ENCODE results near the gene PREX1.
A peak's percentile ranks its signal among the peaks of the same experiment; 100 is the strongest.

PREX1 gene

GRCh38 chr20:48841875-48842529, 14.2 kb upstream of the PREX1 start:
- no peak for DNase-seq (ENCODE audit: low spot score)
- H3K27ac Mint-ChIP-seq = no peak overlapping the region
- peaks cover 5% of the 10 kb centered on the region for H3K4me1 Mint-ChIP-seq (ENCODE audit: low read depth)
- no peaks in the 10 kb centered on the region for H3K9me3 Mint-ChIP-seq
- peaks cover 23% of the 10 kb centered on the region for H3K27me3 Mint-ChIP-seq (ENCODE audit: low read depth)
- no peak overlapping the region for H3K4me3 Mint-ChIP-seq
- H3K36me3 Mint-ChIP-seq (ENCODE audit: low read depth) = no peaks in the 10 kb centered on the region

- no peak for DNase-seq (ENCODE audit: low spot score)
- H3K36me3 Mint-ChIP-seq (ENCODE audit: low read depth) = no peaks in the 10 kb centered on the region
- H3K4me1 Mint-ChIP-seq (ENCODE audit: low read depth) = peaks cover 3% of the 10 kb centered on the region
- H3K27me3 Mint-ChIP-seq (ENCODE audit: low read depth) = peaks cover 24% of the 10 kb centered on the region
- no peaks in the 10 kb centered on the region for H3K9me3 Mint-ChIP-seq
- no peak overlapping the region for H3K4me3 Mint-ChIP-seq
- H3K27ac Mint-ChIP-seq = no peak overlapping the region
Observed at GRCh38 chr20:48841196-48841874, 13.5 kb upstream of the PREX1 start.

DNA sequence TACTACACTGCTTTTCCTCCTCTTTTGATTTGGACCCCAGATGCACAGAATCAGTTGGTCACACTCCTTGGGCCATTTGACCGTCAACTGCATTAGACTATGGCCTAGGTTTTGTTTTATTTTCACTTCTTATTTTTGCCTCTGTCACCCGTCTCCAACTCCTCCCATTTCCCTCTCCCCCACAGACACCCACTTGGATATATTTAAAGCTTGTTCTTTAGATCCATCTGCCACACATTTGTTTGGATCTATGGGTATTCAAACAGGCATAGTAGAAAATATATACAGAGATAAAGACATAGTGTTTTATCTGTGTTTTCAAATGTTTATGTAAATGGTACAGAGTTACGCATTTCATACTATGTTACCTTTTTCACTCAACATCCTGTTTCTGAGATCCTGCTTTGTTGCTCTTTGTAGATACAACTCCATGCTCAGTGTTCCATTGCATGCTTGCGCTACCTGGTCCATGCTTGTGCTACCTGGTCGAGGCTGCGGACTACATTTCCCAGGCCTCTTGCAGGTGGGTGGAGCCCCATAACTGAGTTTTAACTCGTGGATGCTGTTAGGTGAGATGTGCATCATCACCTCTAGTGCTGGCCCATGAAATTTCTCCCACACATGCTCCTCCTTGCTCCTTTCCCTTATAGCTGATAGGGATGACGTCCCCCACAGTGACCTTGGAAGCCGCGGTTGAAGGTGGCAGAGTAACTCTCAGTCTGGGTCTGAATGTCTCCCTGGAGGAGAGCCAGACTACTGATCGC, 11.5 kb upstream of the PREX1 start:
- no peak for DNase-seq (ENCODE audit: low spot score)
- Mint-ChIP-seq H3K27ac (no peak overlapping the region), H3K27me3 (ENCODE audit: low read depth) (peaks cover 35% of the 10 kb centered on the region), H3K4me3 (no peak overlapping the region), H3K36me3 (ENCODE audit: low read depth) (no peaks in the 10 kb centered on the region), H3K9me3 (no peaks in the 10 kb centered on the region), H3K4me1 (ENCODE audit: low read depth) (peaks cover 3% of the 10 kb centered on the region)

GRCh38 chr20:48837014-48837413, 9.2 kb upstream of the PREX1 start:
- Mint-ChIP-seq H3K4me1 (ENCODE audit: low read depth) (peaks cover 5% of the 10 kb centered on the region), H3K4me3 (no peak overlapping the region), H3K27ac (no peak overlapping the region), H3K27me3 (ENCODE audit: low read depth) (peaks cover 34% of the 10 kb centered on the region), H3K9me3 (no peaks in the 10 kb centered on the region), H3K36me3 (ENCODE audit: low read depth) (no peaks in the 10 kb centered on the region)
- no peak for DNase-seq (ENCODE audit: low spot score)

GRCh38 chr20:48835390-48835789, 7.6 kb upstream of the PREX1 start:
- Mint-ChIP-seq H3K27ac (no peak overlapping the region), H3K27me3 (ENCODE audit: low read depth) (peaks cover 39% of the 10 kb centered on the region), H3K9me3 (no peaks in the 10 kb centered on the region), H3K4me1 (ENCODE audit: low read depth) (peaks cover 9% of the 10 kb centered on the region), H3K4me3 (no peak overlapping the region), H3K36me3 (ENCODE audit: low read depth) (no peaks in the 10 kb centered on the region)
- DNase-seq (ENCODE audit: low spot score) = no peak

GRCh38 chr20:48834278-48834677, 6.5 kb upstream of the PREX1 start:
- Mint-ChIP-seq H3K27ac (no peak overlapping the region), H3K27me3 (ENCODE audit: low read depth) (peaks cover 44% of the 10 kb centered on the region), H3K4me1 (ENCODE audit: low read depth) (peaks cover 9% of the 10 kb centered on the region), H3K36me3 (ENCODE audit: low read depth) (no peaks in the 10 kb centered on the region), H3K9me3 (no peaks in the 10 kb centered on the region), H3K4me3 (no peak overlapping the region)
- no peak for DNase-seq (ENCODE audit: low spot score)

DNA sequence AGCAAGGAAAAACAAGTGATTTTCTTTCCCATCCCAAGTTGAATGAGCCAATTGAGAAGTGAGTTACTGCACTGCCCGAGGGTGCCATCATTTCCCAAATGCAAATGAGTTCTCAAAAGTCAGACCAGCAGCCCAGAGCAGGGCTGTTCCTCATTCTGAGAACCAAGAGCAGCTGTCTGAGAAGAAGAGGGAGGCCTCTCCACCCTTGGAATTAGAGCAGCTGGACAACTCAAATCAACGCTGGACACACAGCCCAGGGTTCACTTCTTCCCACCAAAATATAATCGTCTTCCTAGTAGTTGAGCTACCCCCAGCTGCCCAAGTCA, 4.6 kb upstream of the PREX1 start:
- Mint-ChIP-seq H3K27ac (no peak overlapping the region), H3K27me3 (ENCODE audit: low read depth) (peaks cover 45% of the 10 kb centered on the region), H3K36me3 (ENCODE audit: low read depth) (no peaks in the 10 kb centered on the region), H3K9me3 (no peaks in the 10 kb centered on the region), H3K4me1 (ENCODE audit: low read depth) (peaks cover 10% of the 10 kb centered on the region), H3K4me3 (no peak overlapping the region)
- no peak for DNase-seq (ENCODE audit: low spot score)

GRCh38 chr20:48831718-48832404, 4.1 kb upstream of the PREX1 start:
- Mint-ChIP-seq H3K9me3 (no peaks in the 10 kb centered on the region), H3K27me3 (ENCODE audit: low read depth) (peaks cover 44% of the 10 kb centered on the region), H3K4me1 (ENCODE audit: low read depth) (peaks cover 10% of the 10 kb centered on the region), H3K4me3 (no peak overlapping the region), H3K27ac (no peak overlapping the region), H3K36me3 (ENCODE audit: low read depth) (peaks cover 2% of the 10 kb centered on the region)
- DNase-seq (ENCODE audit: low spot score) = no peak

GRCh38 chr20:48830826-48831318, 3.1 kb upstream of the PREX1 start:
- Mint-ChIP-seq H3K27me3 (ENCODE audit: low read depth) (peaks cover 52% of the 10 kb centered on the region), H3K4me1 (ENCODE audit: low read depth) (peaks cover 14% of the 10 kb centered on the region), H3K4me3 (no peak overlapping the region)

GRCh38 chr20:48829940-48830339, 2.1 kb upstream of the PREX1 start:
- no peak for DNase-seq (ENCODE audit: low spot score)
- peaks cover 22% of the 10 kb centered on the region for H3K4me1 Mint-ChIP-seq (ENCODE audit: low read depth)
- no peaks in the 10 kb centered on the region for H3K9me3 Mint-ChIP-seq
- peaks cover 4% of the 10 kb centered on the region for H3K36me3 Mint-ChIP-seq (ENCODE audit: low read depth)
- H3K27ac Mint-ChIP-seq = no peak overlapping the region
- H3K27me3 Mint-ChIP-seq (ENCODE audit: low read depth) = peaks cover 52% of the 10 kb centered on the region
- H3K4me3 Mint-ChIP-seq = no peak overlapping the region

More at GRCh38 chr20:48830826-48831318, 3.1 kb upstream of the PREX1 start:
- no peak for DNase-seq (ENCODE audit: low spot score)
- H3K9me3 Mint-ChIP-seq = no peaks in the 10 kb centered on the region
- no peak overlapping the region for H3K27ac Mint-ChIP-seq
- peaks cover 4% of the 10 kb centered on the region for H3K36me3 Mint-ChIP-seq (ENCODE audit: low read depth)

- Mint-ChIP-seq H3K9me3 (no peaks in the 10 kb centered on the region), H3K4me3 (peak overlapping the region; percentile 86), H3K4me1 (ENCODE audit: low read depth) (peaks cover 32% of the 10 kb centered on the region), H3K36me3 (ENCODE audit: low read depth) (peaks cover 6% of the 10 kb centered on the region), H3K27me3 (ENCODE audit: low read depth) (peaks cover 54% of the 10 kb centered on the region), H3K27ac (peak overlapping the region; percentile 77)
- DNase-seq (ENCODE audit: low spot score) = no peak
Observed at GRCh38 chr20:48828734-48829460, 1.1 kb upstream of the PREX1 start.

- peaks cover 6% of the 10 kb centered on the region for H3K36me3 Mint-ChIP-seq (ENCODE audit: low read depth)
- peaks cover 50% of the 10 kb centered on the region for H3K27me3 Mint-ChIP-seq (ENCODE audit: low read depth)
- peaks cover 44% of the 10 kb centered on the region for H3K4me1 Mint-ChIP-seq (ENCODE audit: low read depth)
- peak overlapping the region; percentile 95 for H3K4me3 Mint-ChIP-seq
- peak overlapping the region; percentile 73 for H3K27ac Mint-ChIP-seq
- DNase-seq (ENCODE audit: low spot score) = peak; percentile 37
- H3K9me3 Mint-ChIP-seq = no peaks in the 10 kb centered on the region
Observed at GRCh38 chr20:48826883-48827771, 672 bp downstream of the PREX1 start.
